Ramos (cell line): ENCODE measurements around the gene PHC1.
"Not testable (repeated sequence)": the region's sequence is repeated elsewhere in the genome, so short reads cannot be mapped to it uniquely, and the experiment has no call there.

ENCODE experiments used
- in situ Hi-C: fragments of 300-500 bp; cut with MboI; formaldehyde crosslinking; loops from one replicate; pipeline ENCODE4 v1.14.3; 2022; ENCODE audit warnings: low sequenced_read_pairs; ENCODE audit not compliant: unreplicated experiment

Gene PHC1

GRCh38 chr12:8906266-8907180, 7.8 kb upstream of the PHC1 start:
- in situ Hi-C loops = no loop called here

- in situ Hi-C loops = no loop called here
Measured at GRCh38 chr12:8907513-8907912, 6.8 kb upstream of the PHC1 start.

- in situ Hi-C loops = no loop called here
Measured at GRCh38 chr12:8909752-8910151, 4.6 kb upstream of the PHC1 start.

- in situ Hi-C loops = no loop called here
Measured at GRCh38 chr12:8911606-8912268, 2.6 kb upstream of the PHC1 start.

- in situ Hi-C loops = no loop called here
Measured at GRCh38 chr12:8912914-8913313, 1.4 kb upstream of the PHC1 start.

GRCh38 chr12:8913702-8914032, 642 bp upstream of the PHC1 start:
- in situ Hi-C loops = no loop called here

GRCh38 chr12:8914716-8915526, 612 bp downstream of the PHC1 start:
- in situ Hi-C loops = no loop called here

- in situ Hi-C loops = no loop called here
Measured at GRCh38 chr12:8916154-8916553, 1.8 kb downstream of the PHC1 start.

- in situ Hi-C loops = no loop called here
Measured at GRCh38 chr12:8917031-8917430, 2.7 kb downstream of the PHC1 start.

- in situ Hi-C loops = no loop called here
Measured at GRCh38 chr12:8917751-8918150, 3.4 kb downstream of the PHC1 start.

GRCh38 chr12:8919643-8920042, 5.3 kb downstream of the PHC1 start:
- in situ Hi-C loops = not testable (repeated sequence)

- in situ Hi-C loops = no loop called here
Measured at GRCh38 chr12:8922544-8922943, 8.2 kb downstream of the PHC1 start.

GRCh38 chr12:8930655-8931323, 16.5 kb downstream of the PHC1 start:
- in situ Hi-C loops = not testable (repeated sequence)

GRCh38 chr12:8932464-8932863, 18.2 kb downstream of the PHC1 start:
- in situ Hi-C loops = not testable (repeated sequence)

- in situ Hi-C loops = not testable (repeated sequence)
Measured at GRCh38 chr12:8934080-8934479, 19.8 kb downstream of the PHC1 start.

- in situ Hi-C loops = no loop called here
Measured at GRCh38 chr12:8936735-8937134, 22.4 kb downstream of the PHC1 start.

GRCh38 chr12:8937842-8938442, 23.6 kb downstream of the PHC1 start:
- in situ Hi-C loops = not testable (repeated sequence)

GRCh38 chr12:8941691-8942478, 27.6 kb downstream of the PHC1 start:
- in situ Hi-C loops = no loop called here

GRCh38 chr12:8943565-8944186, 29.4 kb downstream of the PHC1 start:
- in situ Hi-C loops = no loop called here
